ENCODE results near the gene C1orf232. TPM values are rescaled to one million over a fixed set of nuclear protein-coding genes. Genes with fewer than 3 reads are reported as not detected.

C1orf232 gene
- total RNA-seq, 2 experiments from 2014 or later: not detected

Other genes with a start within 250 kb of the C1orf232 start
- gene PAFAH2, start 170.9 kb downstream of the C1orf232 start, total RNA-seq: 1 to 10 TPM; 8.2 to 10.0 TPM
- gene EXTL1, start 147.2 kb downstream of the C1orf232 start, total RNA-seq: not detected
- not detected for gene SLC30A2, start 122.8 kb downstream of the C1orf232 start, total RNA-seq
- gene TRIM63, start 101.3 kb downstream of the C1orf232 start, total RNA-seq: not detected
- gene PDIK1L, start 57.1 kb downstream of the C1orf232 start, total RNA-seq: 10 to 100 TPM; 15.4 to 15.7 TPM
- gene FAM110D, start 9.9 kb downstream of the C1orf232 start, total RNA-seq: not detected
- gene ZNF593, start 945 bp upstream of the C1orf232 start, total RNA-seq: 10 to 100 TPM; 84.2 to 84.8 TPM
- gene ZNF593OS, start 2.9 kb upstream of the C1orf232 start, total RNA-seq: not detected
- 1 to 10 TPM in 1 of 2 experiments, under 1 TPM in 1; 0.84 to 1.1 TPM for gene CNKSR1, start 8.5 kb upstream of the C1orf232 start, total RNA-seq
- not detected for gene CATSPER4, start 21.6 kb upstream of the C1orf232 start, total RNA-seq
- 10 to 100 TPM; 32.5 to 33.6 TPM for gene CEP85, start 65.2 kb upstream of the C1orf232 start, total RNA-seq
- gene SH3BGRL3, start 111.1 kb upstream of the C1orf232 start, total RNA-seq: 100 to 1,000 TPM; 399 to 416 TPM
- 10 to 100 TPM; 27.6 to 27.8 TPM for gene UBXN11, start 137.7 kb upstream of the C1orf232 start, total RNA-seq
- gene CD52, start 149.0 kb upstream of the C1orf232 start, total RNA-seq: 100 to 1,000 TPM; 252 to 254 TPM
- gene CRYBG2, start 185.2 kb upstream of the C1orf232 start, total RNA-seq: 1 to 10 TPM; 2.8 to 2.9 TPM
- gene ZNF683, start 203.8 kb upstream of the C1orf232 start, total RNA-seq: 1 to 10 TPM in 1 of 2 experiments, under 1 TPM in 1; 0.94 to 1.6 TPM
- gene LIN28A, start 241.9 kb upstream of the C1orf232 start, total RNA-seq: not detected